Neural cell (in vitro differentiated cells): Measurements from ENCODE around the gene METAP1. TPM values are rescaled to one million over a fixed set of nuclear protein-coding genes. Genes with fewer than 3 reads are reported as not detected.

ENCODE experiments used
- H2AFZ ChIP-seq: fragments of 200-600, 300-800 bp; sonication (generic), shearing (Covaris generic); 2 replicates; pipeline ENCODE4 v1.6.0; 2014; ENCODE audit warnings: low read depth, mild to moderate bottlenecking, antibody characterized with exemption, low read length, moderate library complexity
- H3F3A ChIP-seq: fragments of 200-600 bp; shearing (Covaris generic); 2 replicates; pipeline ENCODE4 v1.6.1; 2016; ENCODE audit warnings: mild to moderate bottlenecking, moderate library complexity, mixed read lengths, antibody characterized with exemption, low read length; ENCODE audit not compliant: insufficient read depth, poor library complexity, severe bottlenecking
- H3K27ac ChIP-seq: fragments of 200-600, 300-800 bp; sonication (generic), shearing (Covaris generic); 2 replicates; pipeline ENCODE4 v1.5.1; 2014; ENCODE audit warnings: mild to moderate bottlenecking, low read length, moderate library complexity
- H3K27me3 ChIP-seq: fragments of 300-800, 200-600 bp; sonication (generic), shearing (Covaris generic); 2 replicates; pipeline ENCODE4 v1.6.0; 2014; ENCODE audit warnings: mild to moderate bottlenecking, low read depth, low read length, moderate library complexity; ENCODE audit not compliant: insufficient read depth
- H3K36me3 ChIP-seq: fragments of 300-800, 200-600 bp; sonication (generic), shearing (Covaris generic); 2 replicates; pipeline ENCODE4 v1.5.1; 2014; ENCODE audit warnings: mild to moderate bottlenecking, antibody characterized with exemption, low read length, moderate library complexity; ENCODE audit not compliant: insufficient read depth
- H3K4me2 ChIP-seq: fragments of 300-800, 200-600 bp; sonication (generic), shearing (Covaris generic); 2 replicates; pipeline ENCODE4 v1.6.0; 2014; ENCODE audit warnings: mild to moderate bottlenecking, low read length
- H3K4me3 ChIP-seq: fragments of 300-800, 200-600 bp; sonication (generic), shearing (Covaris generic); 2 replicates; pipeline ENCODE4 v1.5.1; 2014; ENCODE audit warnings: mild to moderate bottlenecking, low read length, moderate library complexity
- H3K79me2 ChIP-seq: fragments of 200-600 bp; shearing (Covaris generic); replicated peaks from 2 replicates; pipeline ENCODE4 v1.6.0; 2014; ENCODE audit warnings: mild to moderate bottlenecking, low read length, moderate library complexity; ENCODE audit not compliant: insufficient read depth
- H3K9ac ChIP-seq: fragments of 300-800, 200-600 bp; sonication (generic), shearing (Covaris generic); 2 replicates; pipeline ENCODE4 v1.6.1; 2016; ENCODE audit warnings: mild to moderate bottlenecking, low read length, mixed read lengths
- H3K9me2 ChIP-seq: fragments of 200-600 bp; shearing (Covaris generic); 2 replicates; pipeline ENCODE4 v1.6.1; 2016; ENCODE audit warnings: mild to moderate bottlenecking, low read length, mixed read lengths; ENCODE audit not compliant: insufficient read depth
- H3K9me3 ChIP-seq: fragments of 200-600, 300-800 bp; sonication (generic), shearing (Covaris generic); 2 replicates; pipeline ENCODE4 v1.6.1; 2016; ENCODE audit warnings: mild to moderate bottlenecking, mixed run types, low read length, moderate library complexity, mixed read lengths
- H4K20me1 ChIP-seq: fragments of 200-600 bp; shearing (Covaris generic); 2 replicates; pipeline ENCODE4 v1.6.1; 2016; ENCODE audit warnings: mild to moderate bottlenecking, mixed run types; ENCODE audit not compliant: insufficient read depth
- CTCF ChIP-seq: fragments of 450-650 bp; IDR thresholded peaks from 2 replicates; pipeline ENCODE4 v1.5.1; 2014; ENCODE audit warnings: antibody characterized with exemption, mild to moderate bottlenecking, moderate library complexity; ENCODE audit not compliant: poor library complexity, severe bottlenecking
- EP300 ChIP-seq: fragments of 450-650 bp; conservative IDR thresholded peaks from 2 replicates; pipeline ENCODE4 v1.6.1; 2014; ENCODE audit warnings: antibody characterized with exemption, mild to moderate bottlenecking, moderate library complexity; ENCODE audit not compliant: poor library complexity, severe bottlenecking
- EZH2 ChIP-seq: fragments of 200-600, 300-800 bp; shearing (Covaris generic), sonication (generic); IDR thresholded peaks from 2 replicates; pipeline ENCODE4 v1.6.1; 2014; ENCODE audit warnings: antibody characterized with exemption, low read length, borderline replicate concordance, mild to moderate bottlenecking; ENCODE audit not compliant: insufficient read depth, poor library complexity, severe bottlenecking
- MXI1 ChIP-seq: fragments of 450-650 bp; conservative IDR thresholded peaks from 2 replicates; pipeline ENCODE4 v1.6.1; 2014; ENCODE audit warnings: antibody characterized with exemption, mild to moderate bottlenecking; ENCODE audit not compliant: poor library complexity, severe bottlenecking
- POLR2AphosphoS5 ChIP-seq: IDR thresholded peaks from 2 replicates; pipeline ENCODE4 v1.6.1; 2012
- RAD21 ChIP-seq: fragments of 450-650 bp; conservative IDR thresholded peaks from 2 replicates; pipeline ENCODE4 v1.6.1; 2014; ENCODE audit warnings: antibody characterized with exemption, mild to moderate bottlenecking, moderate library complexity
- REST ChIP-seq: IDR thresholded peaks from 2 replicates; pipeline ENCODE4 v1.6.1; 2012; ENCODE audit warnings: borderline replicate concordance
- SMC3 ChIP-seq: fragments of 450-650 bp; conservative IDR thresholded peaks from 2 replicates; pipeline ENCODE4 v1.6.1; 2014; ENCODE audit warnings: antibody characterized with exemption, mild to moderate bottlenecking, moderate library complexity; ENCODE audit not compliant: poor library complexity
- TAF1 ChIP-seq: IDR thresholded peaks from 2 replicates; pipeline ENCODE4 v1.6.1; 2012; ENCODE audit warnings: low read depth
- polyA plus RNA-seq: library from polyadenylated mRNA; depleted of rRNA; stranded (reverse); fragments of >200 nt; gene quantifications from 2 replicates; pipeline ENCODE4 v1.2.3, GENCODE V29; 2014

Gene METAP1
- polyA plus RNA-seq, 1 donor from 2014 or later, result 24.5 TPM

- H3K9ac ChIP-seq, result no peak overlapping the region
- H3K9me3 ChIP-seq, result no peaks in the 10 kb centered on the region
- TF ChIP-seq REST, result no peak
- no peak for TF ChIP-seq RAD21
- no peak for TF ChIP-seq POLR2AphosphoS5
- TF ChIP-seq EZH2, result no peak
- no peak for TF ChIP-seq EP300
- no peak for TF ChIP-seq SMC3
- no peak overlapping the region for H3K27ac ChIP-seq
- H3K9me2 ChIP-seq, result no peaks in the 10 kb centered on the region
- no peak overlapping the region for H3K4me2 ChIP-seq
- H3K27me3 ChIP-seq, result no peaks in the 10 kb centered on the region
- no peaks in the 10 kb centered on the region for H4K20me1 ChIP-seq
- H2AFZ ChIP-seq, result no peak overlapping the region
- no peak overlapping the region for H3K4me3 ChIP-seq
- H3K79me2 ChIP-seq, result peaks cover 32% of the 10 kb centered on the region
- no peaks in the 10 kb centered on the region for H3F3A ChIP-seq
- H3K36me3 ChIP-seq, result no peaks in the 10 kb centered on the region
Observed at GRCh38 chr4:99013402-99013843, 17.9 kb downstream of the METAP1 start.

GRCh38 chr4:99013884-99014523, 18.5 kb downstream of the METAP1 start:
- H3K4me2 ChIP-seq, result no peak overlapping the region
- no peaks in the 10 kb centered on the region for H3K27me3 ChIP-seq
- no peak overlapping the region for H3K27ac ChIP-seq
- no peaks in the 10 kb centered on the region for H4K20me1 ChIP-seq
- H3K36me3 ChIP-seq, result no peaks in the 10 kb centered on the region
- no peaks in the 10 kb centered on the region for H3F3A ChIP-seq
- TF ChIP-seq POLR2AphosphoS5, result no peak
- TF ChIP-seq RAD21, result no peak
- TF ChIP-seq MXI1, result no peak
- TF ChIP-seq CTCF, result no peak
- no peak for TF ChIP-seq REST
- TF ChIP-seq EZH2, result no peak
- no peak for TF ChIP-seq TAF1
- TF ChIP-seq SMC3, result no peak
- no peak for TF ChIP-seq EP300
- no peak overlapping the region for H3K9ac ChIP-seq
- H2AFZ ChIP-seq, result no peak overlapping the region
- peaks cover 31% of the 10 kb centered on the region for H3K79me2 ChIP-seq
- H3K9me2 ChIP-seq, result no peaks in the 10 kb centered on the region
- H3K9me3 ChIP-seq, result no peaks in the 10 kb centered on the region
- H3K4me3 ChIP-seq, result no peak overlapping the region
